Esophagus squamous epithelium (tissue), 4 donors: ENCODE data around the gene RPUSD2.

Experiments
- CTCF ChIP-seq, 6 experiments: fragments of 450-650 bp in 4 of 6; fragments of 200-600 bp in 2 of 6; sonication (generic) in 2 of 6; IDR thresholded peaks; one replicate each; pipeline ENCODE4 v1.5.1; 2016 to 2019; ENCODE audit warnings: antibody characterized with exemption in 6 of 6, mild to moderate bottlenecking in 4 of 6, moderate library complexity in 4 of 6
- POLR2A ChIP-seq, 4 donors: fragments of 450-650 bp; IDR thresholded peaks; one replicate each; pipeline ENCODE4 v1.6.1; 2017; ENCODE audit warnings: antibody characterized with exemption in 4 of 4, mild to moderate bottlenecking in 4 of 4, moderate library complexity in 3 of 4

GRCh38 chr15:40578892-40579291 is 9.8 kb downstream of the RPUSD2 start:
- TF ChIP-seq CTCF (IDR thresholded peaks at IDR 0.05) (no peak), POLR2A (IDR thresholded peaks at IDR 0.05) (no peak)
